DND-41 (cell line): Measurements from ENCODE around the gene MS4A3.

ENCODE experiments used
- ATAC-seq: fragments of 200-7000 bp; cut with Tn5 transposase; 3 replicates; pipeline ENCODE4 v1.9.1; 2021; ENCODE audit warnings: low read depth; ENCODE audit not compliant: insufficient read depth
- DNase-seq: peaks from one replicate; pipeline ENCODE4 v3.0.0-alpha.2; 2020
- H2AFZ ChIP-seq: 2 replicates; pipeline ENCODE4 v1.6.0; 2012; ENCODE audit warnings: low read depth, low read length
- H3K27ac ChIP-seq: 2 replicates; pipeline ENCODE4 v1.5.1; 2012; ENCODE audit warnings: low read length, inconsistent platforms
- H3K27me3 ChIP-seq: fragments of 200-600 bp; sonication (generic); 2 replicates; pipeline ENCODE4 v1.6.0; 2012; ENCODE audit warnings: low read length, mild to moderate bottlenecking, inconsistent platforms; ENCODE audit not compliant: insufficient read depth, poor library complexity
- H3K36me3 ChIP-seq: 2 replicates; pipeline ENCODE4 v1.5.1; 2012; ENCODE audit warnings: low read length, inconsistent platforms; ENCODE audit not compliant: insufficient read depth
- H3K4me1 ChIP-seq: 2 replicates; pipeline ENCODE4 v1.5.1; 2012; ENCODE audit warnings: mild to moderate bottlenecking, low read length; ENCODE audit not compliant: insufficient read depth
- H3K4me2 ChIP-seq: 2 replicates; pipeline ENCODE4 v1.6.0; 2012; ENCODE audit warnings: mild to moderate bottlenecking, moderate library complexity, low read length, inconsistent platforms; ENCODE audit not compliant: insufficient read depth
- H3K4me3 ChIP-seq, 2 experiments: fragments of 200-600 bp in 1 of 2; shearing (Covaris generic) in 1 of 2; 2 replicates each; pipeline ENCODE4 v1.5.1; 2012 to 2016; ENCODE audit warnings: inconsistent platforms in 2 of 2, low read length in 2 of 2, mild to moderate bottlenecking in 2 of 2, low read depth in 1 of 2, moderate library complexity in 1 of 2
- H3K79me2 ChIP-seq: 2 replicates; pipeline ENCODE4 v1.6.0; 2012; ENCODE audit warnings: low read length, inconsistent platforms; ENCODE audit not compliant: insufficient read depth
- H3K9ac ChIP-seq: 2 replicates; pipeline ENCODE4 v1.6.0; 2012; ENCODE audit warnings: low read depth, mild to moderate bottlenecking, inconsistent platforms, low read length, moderate library complexity
- H3K9me3 ChIP-seq: 2 replicates; pipeline ENCODE4 v1.5.1; 2012; ENCODE audit warnings: low read length, moderate library complexity, mild to moderate bottlenecking, inconsistent platforms; ENCODE audit not compliant: insufficient read depth, severe bottlenecking
- H4K20me1 ChIP-seq: 2 replicates; pipeline ENCODE4 v1.6.0; 2012; ENCODE audit warnings: low read length; ENCODE audit not compliant: insufficient read depth
- CTCF ChIP-seq: IDR thresholded peaks from 2 replicates; pipeline ENCODE4 v1.5.1; 2012; ENCODE audit warnings: borderline replicate concordance, low read length, moderate library complexity, mild to moderate bottlenecking; ENCODE audit not compliant: poor library complexity, severe bottlenecking; ENCODE audit errors: extremely low read depth
- EZH2 ChIP-seq: IDR thresholded peaks from 3 replicates; pipeline ENCODE4 v1.6.1; 2012; ENCODE audit warnings: borderline replicate concordance, low read depth, mild to moderate bottlenecking, moderate library complexity, low read length, inconsistent platforms; ENCODE audit not compliant: severe bottlenecking

MS4A3 gene

GRCh38 chr11:60085909-60086308 lies 29.4 kb downstream of the MS4A3 start:
- no peak overlapping the region for H3K4me2 ChIP-seq
- H3K79me2 ChIP-seq: no peaks in the 10 kb centered on the region
- no peak overlapping the region for H2AFZ ChIP-seq
- H3K36me3 ChIP-seq: no peaks in the 10 kb centered on the region
- H3K9ac ChIP-seq: no peak overlapping the region
- no peak overlapping the region for H3K27ac ChIP-seq
- no peaks in the 10 kb centered on the region for H3K4me1 ChIP-seq
- H4K20me1 ChIP-seq: no peaks in the 10 kb centered on the region
- DNase-seq (no peak), ATAC-seq (no peak)
- no peaks in the 10 kb centered on the region for H3K27me3 ChIP-seq
- H3K9me3 ChIP-seq: no peaks in the 10 kb centered on the region
- no peak overlapping the region for H3K4me3 ChIP-seq
- TF ChIP-seq CTCF: no peak
- no peak for TF ChIP-seq EZH2

- H3K9me3 ChIP-seq: no peaks in the 10 kb centered on the region
- H3K4me2 ChIP-seq: no peak overlapping the region
- no peaks in the 10 kb centered on the region for H3K4me1 ChIP-seq
- DNase-seq (no peak), ATAC-seq (no peak)
- no peak overlapping the region for H3K27ac ChIP-seq
- no peaks in the 10 kb centered on the region for H3K27me3 ChIP-seq
- no peak overlapping the region for H3K9ac ChIP-seq
- H4K20me1 ChIP-seq: no peaks in the 10 kb centered on the region
- H2AFZ ChIP-seq: no peak overlapping the region
- no peaks in the 10 kb centered on the region for H3K79me2 ChIP-seq
- H3K4me3 ChIP-seq: no peak overlapping the region
- no peak for TF ChIP-seq CTCF
- no peak for TF ChIP-seq EZH2
- no peaks in the 10 kb centered on the region for H3K36me3 ChIP-seq
Measured at GRCh38 chr11:60087239-60087638, 30.8 kb downstream of the MS4A3 start.

- no peak within 1 kb of the TSS for H3K9ac ChIP-seq
- no peaks in the 10 kb centered on the region for H3K27me3 ChIP-seq
- DNase-seq: no peak
- H3K36me3 ChIP-seq: no peaks in the 10 kb centered on the region
- no peak within 1 kb of the TSS for H3K4me2 ChIP-seq
- H3K4me1 ChIP-seq: no peaks in the 10 kb centered on the region
- no peak for ATAC-seq
- H3K9me3 ChIP-seq: no peaks in the 10 kb centered on the region
- H3K4me3 ChIP-seq: no peak within 1 kb of the TSS
- H3K79me2 ChIP-seq: no peaks in the 10 kb centered on the region
- H3K27ac ChIP-seq: no peak within 1 kb of the TSS
- TF ChIP-seq EZH2: no peak
- no peak for TF ChIP-seq CTCF
- H4K20me1 ChIP-seq: no peaks in the 10 kb centered on the region
- no peak within 1 kb of the TSS for H2AFZ ChIP-seq
Measured at GRCh38 chr11:60088364-60088763, 31.9 kb downstream of the MS4A3 start, which contains the start of gene MS4A2. TSS of gene MS4A2 (plus strand) at chr11:60088664. CDS start at chr11:60088766, 102 bp downstream.
